Measurements from ENCODE around the gene CNIH4. TPM values are rescaled to one million over a fixed set of nuclear protein-coding genes. Genes with fewer than 3 reads are reported as not detected.

Gene CNIH4
- total RNA-seq, 1 experiment from 2014 or later: 104 TPM

GRCh38 chr1:224383218-224383617 lies 26.5 kb downstream of the CNIH4 start:
- no peak overlapping the region for H3K14ac ChIP-seq (ENCODE audit: insufficient read depth, low read length)
- no peak overlapping the region for H3K9ac ChIP-seq (ENCODE audit: extremely low read depth, insufficient read length, low read length)
- H3K79me2 ChIP-seq (ENCODE audit: insufficient read depth, low read length): no peaks in the 10 kb centered on the region
- no peak overlapping the region for H4K8ac ChIP-seq (replicated peaks; ENCODE audit: insufficient read length, low read depth, low read length)
- H3K4ac ChIP-seq (ENCODE audit: low read depth, low read length): no peak overlapping the region
- Mint-ChIP-seq H3K4me3 (no peak overlapping the region), H3K9me3 (no peaks in the 10 kb centered on the region), H3K27me3 (ENCODE audit: low read depth) (no peaks in the 10 kb centered on the region), H3K4me1 (no peaks in the 10 kb centered on the region), H3K36me3 (ENCODE audit: insufficient read depth in 1 of 3, low read depth in 3 of 3) (peaks cover 0 to 29% (median 13%) of the 10 kb centered on the region in 3 experiments; a peak in 4 of 7 replicates), H3K27ac (peak overlapping the region in 1 of 3 experiments; percentile 68; a peak in 2 of 7 replicates)
- no peaks in the 10 kb centered on the region for H3K9me3 ChIP-seq (ENCODE audit: control insufficient read depth, low read depth, low read length)
- H3K27ac ChIP-seq (ENCODE audit: insufficient read length, low read depth, low read length): no peak overlapping the region
- no peaks in the 10 kb centered on the region for H3K27me3 ChIP-seq (ENCODE audit: insufficient read depth, low read length)
- no peaks in the 10 kb centered on the region for H4K20me1 ChIP-seq (ENCODE audit: control insufficient read depth, insufficient read depth, insufficient read length)
- H2BK120ac ChIP-seq (ENCODE audit: low read depth, low read length, poor library complexity, severe bottlenecking): no peak overlapping the region
- H3K79me1 ChIP-seq (ENCODE audit: insufficient read depth, low read depth, low read length, poor library complexity, severe bottlenecking): no peaks in the 10 kb centered on the region
- H3T11ph ChIP-seq (ENCODE audit: low read length): no peak overlapping the region
- H3K4me1 ChIP-seq (ENCODE audit: insufficient read depth, low read length): no peaks in the 10 kb centered on the region
- no peak overlapping the region for H3K18ac ChIP-seq (ENCODE audit: insufficient read length, low read depth, low read length)
- H3K4me2 ChIP-seq (ENCODE audit: insufficient read depth, insufficient read length, low read length): no peak overlapping the region
- H3K23ac ChIP-seq (ENCODE audit: insufficient read length, low read depth, low read length): no peak overlapping the region
- no peak overlapping the region for H3K56ac ChIP-seq (ENCODE audit: insufficient read length, low read depth, low read length)
- H2AK5ac ChIP-seq (ENCODE audit: insufficient read length, low read length): no peak overlapping the region
- DNase-seq: no peak
- no peaks in the 10 kb centered on the region for H3K23me2 ChIP-seq (ENCODE audit: insufficient read length, low read depth, low read length, poor library complexity, severe bottlenecking)
- no peak overlapping the region for H2BK12ac ChIP-seq (ENCODE audit: insufficient read length, low read depth, low read length)
- H2BK20ac ChIP-seq (ENCODE audit: low read depth, low read length, poor library complexity, severe bottlenecking): no peak overlapping the region
- no peak for TF ChIP-seq CTCF (conservative IDR thresholded peaks at IDR 0.05)
- whole genome bisulfite sequencing (ENCODE audit: extremely low coverage, insufficient read length, low lambda C conversion rate): no CpG with 5 or more reads among the region's 3 CpGs
- no peak overlapping the region for H4K91ac ChIP-seq (ENCODE audit: insufficient read length, low read depth, low read length)
- no peak overlapping the region for H2BK15ac ChIP-seq (ENCODE audit: low read depth, low read length)
- H2AFZ ChIP-seq (ENCODE audit: low read length): no peak overlapping the region
- H2BK5ac ChIP-seq (ENCODE audit: insufficient read length, low read length): no peak overlapping the region
- H4K5ac ChIP-seq (ENCODE audit: insufficient read length, low read depth, low read length): no peak overlapping the region

All from H9 (cell line).